ENCODE data around the gene SPSB4.
"Not testable (repeated sequence)": the region's sequence is repeated elsewhere in the genome, so short reads cannot be mapped to it uniquely, and the experiment has no call there.

The SPSB4 gene

GRCh38 chr3:141103503-141103902 is 52.4 kb downstream of the SPSB4 start:
- no peak for FAIRE-seq
- TF ChIP-seq POLR2A (IDR thresholded peaks at IDR 0.05; ENCODE audit: low read depth, low read length), result no peak
- no peak for DNase-seq (ENCODE audit: insufficient read length, low spot score)

GRCh38 chr3:141104151-141104821 is 53.1 kb downstream of the SPSB4 start:
- TF ChIP-seq POLR2A (IDR thresholded peaks at IDR 0.05; ENCODE audit: low read depth, low read length), result no peak
- FAIRE-seq (no peak), DNase-seq (ENCODE audit: insufficient read length, low spot score) (no peak)

- FAIRE-seq (no peak), DNase-seq (ENCODE audit: insufficient read length, low spot score) (peak; percentile 50)
- no peak for TF ChIP-seq POLR2A (IDR thresholded peaks at IDR 0.05; ENCODE audit: low read depth, low read length)
These were observed 54.9 kb downstream of the SPSB4 start for GRCh38 chr3:141105828-141106628.

DNA sequence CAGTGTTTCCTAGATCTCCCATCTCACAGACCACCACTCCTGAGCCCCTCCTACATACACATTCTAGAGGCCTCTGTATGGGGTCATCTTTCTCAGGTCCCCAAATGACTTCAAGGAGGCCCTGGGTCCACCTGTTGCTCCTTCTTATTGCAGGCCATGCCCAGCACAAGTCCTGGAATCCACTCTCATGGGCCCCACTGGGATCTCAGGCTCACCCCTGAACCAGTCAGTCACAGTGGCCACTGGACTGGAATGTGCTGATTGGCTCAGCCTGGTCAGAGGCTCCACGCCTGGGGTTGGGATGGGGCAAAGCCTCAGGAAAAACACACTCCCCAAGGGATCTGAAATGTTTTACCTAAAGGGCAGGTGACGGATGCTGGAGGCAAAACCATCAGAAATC is 55.7 kb downstream of the SPSB4 start:
- DNase-seq (ENCODE audit: insufficient read length, low spot score) (no peak), FAIRE-seq (no peak)
- no peak for TF ChIP-seq POLR2A (IDR thresholded peaks at IDR 0.05; ENCODE audit: low read depth, low read length)

- TF ChIP-seq POLR2A (IDR thresholded peaks at IDR 0.05; ENCODE audit: low read depth, low read length), result no peak
- FAIRE-seq (no peak), DNase-seq (ENCODE audit: insufficient read length, low spot score) (no peak)
These were observed 56.9 kb downstream of the SPSB4 start for GRCh38 chr3:141108039-141108438.

DNA sequence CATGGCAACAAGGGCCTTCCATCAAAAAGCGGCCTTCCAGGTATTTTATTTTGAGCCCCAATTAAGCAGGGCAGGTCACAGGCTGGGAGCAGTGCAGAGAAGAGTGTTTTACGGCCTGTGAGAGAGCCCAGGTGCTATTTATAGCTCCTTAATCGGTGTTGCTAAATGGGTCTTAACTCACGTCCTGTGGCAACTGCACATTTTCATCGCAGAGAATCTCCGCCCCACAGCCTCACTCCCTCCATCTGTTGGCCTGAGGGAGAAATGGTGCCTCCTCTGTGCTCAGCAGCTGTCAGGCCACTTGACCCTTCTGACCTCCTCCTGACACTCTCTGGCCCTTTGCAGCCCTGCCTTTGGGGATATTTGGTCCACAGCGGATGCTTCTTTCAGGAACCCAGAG is 58.6 kb downstream of the SPSB4 start:
- FAIRE-seq, result no peak

DNA sequence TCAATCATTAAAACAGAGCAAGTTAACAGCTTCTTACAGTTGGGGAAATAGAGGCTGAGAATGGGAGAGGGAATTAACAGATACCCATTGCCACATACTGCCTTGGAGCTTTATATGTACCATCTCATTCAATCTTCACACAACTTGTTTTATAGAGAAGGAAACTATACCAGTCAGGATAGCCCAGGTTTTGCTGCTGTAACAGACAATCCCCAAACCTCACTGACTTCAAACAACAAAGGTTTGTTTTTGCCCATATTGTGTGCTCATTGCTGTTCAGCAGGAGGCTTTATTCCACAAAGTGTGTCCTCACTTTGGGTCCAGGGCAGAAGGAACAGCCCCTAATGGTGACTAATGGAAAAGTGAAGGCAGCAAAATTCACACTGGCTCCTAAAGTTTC is 59.2 kb downstream of the SPSB4 start:
- no peak for FAIRE-seq
- DNase-seq (ENCODE audit: insufficient read length, low spot score), result no peak
- TF ChIP-seq POLR2A (IDR thresholded peaks at IDR 0.05; ENCODE audit: low read depth, low read length), result no peak

More for the DNA sequence above, 58.6 kb downstream of the SPSB4 start:
- DNase-seq (ENCODE audit: insufficient read length, low spot score), result no peak
- TF ChIP-seq POLR2A (IDR thresholded peaks at IDR 0.05; ENCODE audit: low read depth, low read length), result no peak

DNA sequence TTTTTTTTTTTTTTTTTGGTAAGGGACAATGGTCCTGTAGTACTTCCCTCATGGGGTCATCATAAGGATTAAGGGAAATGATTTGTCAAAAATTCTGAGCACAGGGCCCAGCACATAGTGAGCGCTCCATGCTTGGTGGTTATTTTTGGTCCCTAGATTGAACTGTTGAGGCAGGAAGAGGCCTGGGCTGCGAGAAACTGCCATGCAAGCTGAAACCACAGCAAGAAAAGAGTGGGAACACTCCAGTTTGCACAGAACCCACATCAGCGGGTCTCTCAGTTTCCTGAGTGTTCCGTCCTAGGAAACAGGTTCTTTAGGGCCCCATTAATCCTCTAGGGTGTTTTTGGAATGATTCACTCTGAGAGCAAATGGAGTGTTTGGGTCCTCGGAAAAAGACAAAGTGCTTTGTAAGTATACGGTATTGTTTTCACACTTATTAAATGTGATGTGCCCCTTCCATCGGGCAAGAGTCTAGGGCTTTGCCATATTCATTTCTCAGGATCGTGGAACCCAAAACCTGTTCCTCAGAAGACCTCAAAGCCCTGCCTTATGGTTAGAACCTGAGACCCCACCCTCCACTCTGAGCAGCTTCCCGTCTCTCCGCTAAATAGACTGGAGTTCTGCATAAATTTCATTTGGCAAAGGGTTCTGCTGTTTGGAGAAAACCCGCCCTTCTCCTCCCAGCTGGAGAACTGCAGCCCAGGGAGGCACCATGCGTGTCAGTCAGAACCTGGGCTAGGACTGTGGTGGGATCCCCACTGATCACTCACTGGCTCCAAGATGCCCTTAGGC is 60.4 kb downstream of the SPSB4 start:
- TF ChIP-seq POLR2A (IDR thresholded peaks at IDR 0.05; ENCODE audit: low read depth, low read length), result no peak
- no peak for FAIRE-seq

GRCh38 chr3:141112686-141113297 is 61.6 kb downstream of the SPSB4 start:
- no peak for TF ChIP-seq POLR2A (IDR thresholded peaks at IDR 0.05; ENCODE audit: low read depth, low read length)
- FAIRE-seq, result no peak
- no peak for DNase-seq (ENCODE audit: insufficient read length, low spot score)

More for the DNA sequence above, 60.4 kb downstream of the SPSB4 start:
- DNase-seq (ENCODE audit: insufficient read length, low spot score), result no peak

DNA sequence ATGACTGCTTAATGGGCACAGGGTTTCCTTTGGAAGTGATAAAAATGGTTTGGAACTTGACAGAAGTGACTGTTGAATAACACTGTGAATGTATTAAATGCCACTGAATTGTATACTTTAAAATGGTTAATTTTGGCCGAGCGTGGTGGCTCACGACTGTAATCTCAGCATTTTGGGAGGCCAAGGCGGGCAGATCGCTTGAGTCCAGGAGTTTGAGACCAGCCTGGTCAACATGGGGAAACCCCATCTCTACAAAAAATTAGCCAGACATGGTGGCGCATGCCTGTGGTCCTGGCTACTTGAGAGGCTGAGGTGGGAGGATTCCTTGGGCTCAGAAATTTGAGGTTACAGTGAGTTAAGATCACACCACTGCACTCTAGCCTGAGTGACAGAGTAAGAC is 62.5 kb downstream of the SPSB4 start:
- not testable (repeated sequence) for DNase-seq (ENCODE audit: insufficient read length, low spot score); FAIRE-seq

DNA sequence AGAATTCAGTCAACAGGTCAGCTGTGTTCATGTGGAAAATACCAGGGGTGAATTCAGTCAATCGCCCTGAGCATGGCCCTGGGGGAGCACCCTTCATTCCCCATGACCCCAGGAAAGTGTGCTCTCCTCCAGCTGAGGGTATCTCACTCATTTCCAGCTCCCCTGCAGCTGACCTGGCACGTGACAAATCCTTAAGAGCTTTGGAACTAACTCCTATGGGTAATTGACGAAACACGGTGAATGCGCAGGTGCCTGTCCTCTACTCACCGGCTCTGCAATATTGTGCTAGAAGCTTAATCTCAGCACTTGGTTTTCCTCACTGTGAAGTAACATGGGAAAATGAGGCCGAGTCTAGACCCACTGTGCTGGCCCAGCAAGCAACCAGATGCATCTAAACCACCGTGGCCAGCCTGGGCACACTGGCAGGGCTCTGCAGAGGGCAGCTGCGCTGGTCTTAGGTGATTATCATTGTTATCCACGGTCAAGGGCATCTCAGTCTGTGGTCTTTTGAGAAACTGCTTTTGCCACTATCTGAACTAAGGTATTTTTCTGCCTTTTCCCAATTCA is 63.1 kb downstream of the SPSB4 start:
- DNase-seq (ENCODE audit: insufficient read length, low spot score) (no peak), FAIRE-seq (no peak)
- TF ChIP-seq POLR2A (IDR thresholded peaks at IDR 0.05; ENCODE audit: low read depth, low read length), result no peak

DNA sequence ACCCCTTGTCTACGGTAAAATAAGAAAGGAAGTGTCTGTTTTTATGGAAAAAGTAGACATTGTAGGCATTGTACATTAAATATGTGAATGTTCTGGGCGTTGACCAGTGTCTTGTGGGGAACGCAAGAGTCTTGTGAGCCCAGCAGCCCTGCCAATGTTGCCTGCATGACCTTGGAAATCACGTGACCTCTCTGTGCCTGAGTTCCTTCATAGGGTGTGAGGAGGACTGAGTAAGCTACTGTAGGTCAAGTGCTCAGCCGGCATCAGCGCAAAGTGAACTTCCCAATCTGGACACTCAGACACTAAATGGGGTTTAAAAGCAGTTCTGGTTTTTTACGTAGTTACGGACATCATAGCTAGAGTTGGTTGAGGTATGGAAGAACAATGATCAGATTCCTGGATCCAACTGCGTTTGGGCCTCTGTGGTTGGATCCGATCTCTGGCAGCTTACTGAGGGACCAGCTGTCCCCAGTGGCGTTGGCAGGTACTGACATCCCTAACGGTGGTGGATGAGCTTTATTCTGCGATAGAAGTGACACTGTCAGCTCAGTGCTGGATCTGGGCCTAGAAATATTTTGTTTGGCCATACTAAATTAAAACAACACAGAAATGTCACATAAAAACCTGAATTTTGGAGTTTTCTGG is 63.8 kb downstream of the SPSB4 start:
- DNase-seq (ENCODE audit: insufficient read length, low spot score) (no peak), FAIRE-seq (no peak)
- TF ChIP-seq POLR2A (IDR thresholded peaks at IDR 0.05; ENCODE audit: low read depth, low read length), result no peak

All from H54 (cell line).